ENCODE measurements around the gene LRRC45. TPM values are rescaled to one million over a fixed set of nuclear protein-coding genes. Genes with fewer than 3 reads are reported as not detected.
A peak's percentile ranks its signal among the peaks of the same experiment; 100 is the strongest.

The LRRC45 gene
- total RNA-seq, 1 experiment from 2014 or later, result 38.1 TPM

- no peak for TF ChIP-seq MAX (CRISPR knock-in tag; IDR thresholded peaks at IDR 0.05)
- TF ChIP-seq, protein P1, sequence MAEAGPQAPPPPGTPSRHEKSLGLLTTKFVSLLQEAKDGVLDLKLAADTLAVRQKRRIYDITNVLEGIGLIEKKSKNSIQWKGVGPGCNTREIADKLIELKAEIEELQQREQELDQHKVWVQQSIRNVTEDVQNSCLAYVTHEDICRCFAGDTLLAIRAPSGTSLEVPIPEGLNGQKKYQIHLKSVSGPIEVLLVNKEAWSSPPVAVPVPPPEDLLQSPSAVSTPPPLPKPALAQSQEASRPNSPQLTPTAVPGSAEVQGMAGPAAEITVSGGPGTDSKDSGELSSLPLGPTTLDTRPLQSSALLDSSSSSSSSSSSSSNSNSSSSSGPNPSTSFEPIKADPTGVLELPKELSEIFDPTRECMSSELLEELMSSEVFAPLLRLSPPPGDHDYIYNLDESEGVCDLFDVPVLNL (CRISPR knock-in tag; IDR thresholded peaks at IDR 0.05; ENCODE audit: borderline replicate concordance, low read depth), result no peak
Measured at GRCh38 chr17:82063424-82064415, 40.6 kb downstream of the LRRC45 start (continued).

GRCh38 chr17:82064433-82065192, 41.5 kb downstream of the LRRC45 start:
- TF ChIP-seq AR (CRISPR knock-in tag; IDR thresholded peaks at IDR 0.05) (no peak), CBFB (CRISPR knock-in tag; IDR thresholded peaks at IDR 0.05; ENCODE audit: low read depth) (no peak), ZNF219 (CRISPR knock-in tag; IDR thresholded peaks at IDR 0.05; ENCODE audit: borderline replicate concordance) (no peak), GABPB1 (CRISPR knock-in tag; IDR thresholded peaks at IDR 0.05) (no peak), ARID4B (CRISPR knock-in tag; IDR thresholded peaks at IDR 0.05; ENCODE audit: borderline replicate concordance) (no peak), NR2C2 (CRISPR knock-in tag; IDR thresholded peaks at IDR 0.05) (no peak), RELA (CRISPR knock-in tag; IDR thresholded peaks at IDR 0.05; ENCODE audit: borderline replicate concordance) (no peak), ZNF121 (CRISPR knock-in tag; IDR thresholded peaks at IDR 0.05) (no peak)
- TF ChIP-seq, protein P2, sequence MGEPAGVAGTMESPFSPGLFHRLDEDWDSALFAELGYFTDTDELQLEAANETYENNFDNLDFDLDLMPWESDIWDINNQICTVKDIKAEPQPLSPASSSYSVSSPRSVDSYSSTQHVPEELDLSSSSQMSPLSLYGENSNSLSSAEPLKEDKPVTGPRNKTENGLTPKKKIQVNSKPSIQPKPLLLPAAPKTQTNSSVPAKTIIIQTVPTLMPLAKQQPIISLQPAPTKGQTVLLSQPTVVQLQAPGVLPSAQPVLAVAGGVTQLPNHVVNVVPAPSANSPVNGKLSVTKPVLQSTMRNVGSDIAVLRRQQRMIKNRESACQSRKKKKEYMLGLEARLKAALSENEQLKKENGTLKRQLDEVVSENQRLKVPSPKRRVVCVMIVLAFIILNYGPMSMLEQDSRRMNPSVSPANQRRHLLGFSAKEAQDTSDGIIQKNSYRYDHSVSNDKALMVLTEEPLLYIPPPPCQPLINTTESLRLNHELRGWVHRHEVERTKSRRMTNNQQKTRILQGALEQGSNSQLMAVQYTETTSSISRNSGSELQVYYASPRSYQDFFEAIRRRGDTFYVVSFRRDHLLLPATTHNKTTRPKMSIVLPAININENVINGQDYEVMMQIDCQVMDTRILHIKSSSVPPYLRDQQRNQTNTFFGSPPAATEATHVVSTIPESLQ (CRISPR knock-in tag; IDR thresholded peaks at IDR 0.05), result no peak
- DNase-seq (ENCODE audit: low spot score), result no peak
- peak overlapping the region; percentile 67 for H3K4me3 Mint-ChIP-seq
- H3K9me3 Mint-ChIP-seq, result no peaks in the 10 kb centered on the region
- POLR2A ChIA-PET, result no interaction called here
- H3K36me3 Mint-ChIP-seq, result peaks cover 3% of the 10 kb centered on the region; the same call in 1 of the 2 replicates
- no peak; the same call in 1 of the 2 replicates for ATAC-seq
- CTCF ChIA-PET, result interaction anchor here (1.4 to 3.4 kb wide), 4 partner anchors 27 to 89 kb away, joined by 5 to 19 read pairs (median 8); partner anchors contain the start of gene DCXR
- no peak overlapping the region for H3K27ac Mint-ChIP-seq
- no peaks in the 10 kb centered on the region; the same call in 1 of the 2 replicates for H3K27me3 Mint-ChIP-seq (ENCODE audit: low read depth)
- H3K4me1 Mint-ChIP-seq, result 0 out of 2 replicates have a peak, but pooled peaks cover 2% of the 10 kb centered on the region

Measured in WTC11 (cell line).